ENCODE measurements around the gene POP4.
"Not testable (repeated sequence)": the region's sequence is repeated elsewhere in the genome, so short reads cannot be mapped to it uniquely, and the experiment has no call there.

- TF ChIP-seq CTCF, POLR2A (IDR thresholded peaks at IDR 0.05): not testable (repeated sequence)
Measured at GRCh38 chr19:29559110-29559509, 47.0 kb upstream of the POP4 start.

All from thyroid gland (tissue), 4 donors.